NCI-H2227 (cell line): Measurements from ENCODE around the gene PRKAR1B.
A peak's percentile ranks its signal among the peaks of the same experiment; 100 is the strongest.
"Not testable (repeated sequence)": the region's sequence is repeated elsewhere in the genome, so short reads cannot be mapped to it uniquely, and the experiment has no call there.

Experiments used
- DNase-seq: peaks from one replicate; lab custom pipeline; 2025; ENCODE audit not compliant: unreplicated experiment; lab: John Stamatoyannopoulos, UW

Gene PRKAR1B

DNA sequence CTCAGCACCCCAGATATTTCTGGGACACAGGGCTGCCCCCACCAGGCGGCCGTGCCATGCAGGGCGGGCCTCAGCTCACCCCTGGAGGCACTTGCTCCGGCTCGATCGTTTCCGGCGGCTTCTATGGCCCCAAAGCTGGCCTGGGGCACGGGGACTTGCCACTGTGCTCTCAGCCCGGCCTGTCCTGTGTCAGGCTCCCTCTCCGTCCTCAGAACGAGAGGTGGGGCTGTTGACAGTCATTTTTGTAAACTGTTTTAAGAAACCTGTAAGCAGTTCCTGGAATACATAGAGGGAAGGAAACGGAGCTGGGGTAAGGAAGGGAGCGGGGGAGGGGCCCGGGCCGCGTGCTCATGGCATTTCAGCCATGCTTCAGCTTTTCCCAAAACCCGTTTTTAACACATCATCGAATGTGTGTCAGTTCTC is 30.7 kb upstream of the PRKAR1B start:
- DNase-seq, result no peak

DNA sequence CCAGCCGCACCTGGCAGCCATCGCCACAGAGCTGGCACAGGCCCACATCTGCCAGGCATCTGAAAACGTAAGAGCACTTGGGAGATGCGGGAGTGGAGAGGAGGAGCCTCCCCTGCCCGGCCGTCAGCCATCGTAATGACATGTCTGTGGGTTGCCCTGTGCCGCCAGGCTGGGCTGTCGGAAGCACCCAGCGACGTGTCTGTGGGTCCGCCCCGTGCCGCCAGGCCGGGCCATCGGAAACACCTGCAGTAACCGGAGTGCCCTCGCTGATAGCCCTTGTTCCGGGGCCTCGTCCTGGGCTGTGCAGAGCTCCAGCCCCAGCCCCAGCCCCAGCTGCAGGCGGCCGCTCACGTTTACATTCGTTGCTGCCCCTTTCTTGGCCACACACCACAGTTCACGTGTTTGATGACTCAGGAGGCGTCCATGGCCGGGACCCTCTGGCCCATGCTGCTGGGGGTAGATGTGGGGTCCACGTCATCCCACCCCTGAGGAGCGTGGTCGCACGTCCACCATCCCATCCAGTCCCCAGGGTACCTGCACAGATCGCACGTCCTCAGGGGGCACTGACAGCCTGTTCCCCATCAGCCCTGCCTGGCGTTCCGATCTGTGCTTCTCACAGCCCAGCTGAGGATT is 30.0 kb upstream of the PRKAR1B start:
- no peak for DNase-seq

DNA sequence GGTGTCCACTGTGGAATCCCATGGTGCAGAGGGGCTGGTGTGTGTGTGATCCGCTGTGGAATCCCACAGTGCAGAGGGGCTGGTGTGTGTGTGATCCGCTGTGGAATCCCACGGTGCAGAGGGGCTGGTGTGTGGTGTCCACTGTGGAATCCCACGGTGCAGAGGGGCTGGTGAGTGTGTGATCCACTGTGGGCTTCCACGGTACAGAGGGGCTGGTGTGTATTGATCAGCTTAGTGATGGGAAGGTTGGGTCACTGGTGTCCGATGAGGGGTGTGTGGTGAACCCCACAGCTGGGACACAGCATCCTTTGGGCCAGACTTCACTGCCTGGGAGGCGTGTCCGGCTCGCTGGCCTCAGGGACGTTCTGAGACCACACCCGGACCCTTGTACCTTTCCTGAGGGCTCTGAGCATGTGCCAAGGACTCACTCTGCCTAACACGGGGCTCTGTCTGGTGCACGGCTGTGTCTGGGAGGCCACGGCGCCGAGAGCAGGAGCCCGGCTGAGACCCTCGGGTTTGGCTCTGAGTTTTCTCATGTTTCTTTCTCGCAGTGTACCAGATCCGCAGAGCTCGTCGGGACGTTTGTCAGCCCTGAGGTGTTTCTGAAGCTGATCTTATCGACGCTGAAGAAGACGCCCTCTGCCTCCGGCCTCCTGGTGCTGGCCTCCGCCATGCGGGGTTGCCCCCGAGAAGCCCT is 29.3 kb upstream of the PRKAR1B start:
- no peak for DNase-seq

DNA sequence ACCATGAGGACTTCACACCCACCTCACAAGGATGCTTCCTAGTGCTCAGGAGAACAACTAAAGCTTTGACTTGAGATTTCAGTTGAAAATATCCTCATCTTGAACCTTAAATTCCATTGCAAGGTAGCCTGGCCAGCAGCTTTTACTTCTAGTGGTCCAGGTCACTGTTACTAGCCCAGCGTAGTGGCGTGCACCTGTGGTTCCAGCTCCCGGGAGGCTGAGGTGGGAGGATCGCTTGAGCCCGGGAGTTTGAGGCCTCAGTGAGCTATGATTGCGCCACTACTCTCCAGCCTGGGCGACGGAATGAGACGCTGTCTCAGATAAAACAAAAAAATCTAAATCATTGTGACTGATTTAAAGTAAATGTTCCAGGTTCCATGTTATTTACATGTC is 28.3 kb upstream of the PRKAR1B start:
- no peak for DNase-seq

DNA sequence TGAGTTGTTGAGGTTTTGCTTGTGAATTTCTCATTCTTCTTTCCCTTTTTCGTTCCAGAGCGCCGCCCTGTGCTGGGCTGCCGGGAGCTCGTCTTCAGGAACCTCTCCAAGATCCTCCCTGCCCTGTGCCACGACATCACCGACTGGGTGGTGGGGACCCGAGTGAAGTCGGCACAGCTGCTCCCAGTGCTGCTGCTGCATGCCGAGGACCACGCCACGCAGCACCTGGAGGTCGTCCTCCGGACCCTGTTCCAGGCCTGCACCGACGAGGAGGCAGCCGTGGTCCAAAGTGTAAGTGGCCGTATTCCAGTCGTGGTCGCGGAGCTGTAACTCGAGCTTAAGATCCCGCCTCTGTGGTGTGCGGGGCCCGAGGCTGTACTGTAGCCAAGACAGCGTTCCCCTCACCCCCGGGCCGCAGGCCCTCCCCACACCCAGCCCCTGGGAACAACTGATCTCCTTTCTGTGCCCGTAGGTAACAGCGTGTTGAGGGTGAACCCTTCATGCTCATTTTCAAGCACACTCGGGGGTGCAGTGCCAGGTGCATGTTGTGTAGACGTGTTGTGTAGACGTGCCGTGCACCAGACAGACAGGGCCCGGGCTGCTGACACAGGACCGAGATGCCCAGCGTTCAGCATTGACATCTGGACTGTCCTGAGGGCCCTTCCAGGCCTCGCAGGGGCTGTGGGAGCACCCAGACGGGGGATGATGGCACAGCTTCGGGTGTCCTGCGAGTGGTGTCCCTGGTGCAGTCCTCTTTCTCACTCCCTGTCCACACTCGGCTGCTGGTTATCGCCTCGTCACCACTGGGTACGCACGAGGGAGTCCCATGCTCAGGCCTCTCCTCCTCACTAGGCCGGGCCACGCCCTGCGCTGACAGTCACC is 27.7 kb upstream of the PRKAR1B start:
- DNase-seq, result no peak

DNA sequence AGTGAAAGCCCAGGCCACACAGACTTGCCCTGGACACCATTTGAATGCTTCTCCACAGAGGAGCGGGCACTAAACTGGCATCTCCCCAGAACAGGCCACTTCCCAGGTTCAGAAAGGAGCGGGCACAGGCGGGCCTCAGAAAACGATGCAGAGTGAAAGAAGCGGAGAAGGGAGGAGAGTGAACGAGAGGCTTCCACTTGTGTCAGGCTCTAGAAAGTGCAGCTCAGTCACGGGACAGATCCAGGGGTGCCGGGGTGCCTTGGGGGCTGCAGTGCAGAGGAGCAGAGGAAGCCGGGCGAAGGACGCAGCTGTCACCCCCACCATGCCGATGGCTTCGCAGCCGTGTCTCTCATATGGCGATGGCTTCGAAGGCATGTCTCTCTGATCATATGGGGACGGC is 26.1 kb upstream of the PRKAR1B start:
- DNase-seq, result no peak

DNA sequence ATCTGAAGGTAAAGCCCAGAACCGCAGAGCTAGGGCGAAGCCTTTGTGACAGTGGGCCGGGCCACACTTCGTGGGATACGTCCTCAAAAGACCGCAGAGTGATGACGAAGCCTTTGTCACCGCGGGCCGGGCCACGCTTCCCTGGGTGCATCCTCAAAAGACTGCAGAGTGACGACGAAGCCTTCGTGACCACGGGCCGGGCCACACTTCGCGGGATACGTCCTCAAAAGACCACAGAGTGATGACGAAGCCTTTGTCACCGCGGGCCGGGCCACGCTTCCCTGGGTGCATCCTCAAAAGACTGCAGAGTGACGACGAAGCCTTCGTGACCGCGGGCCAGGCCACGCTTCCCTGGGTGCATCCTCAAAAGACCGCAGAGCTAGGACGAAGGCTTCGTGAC is 25.2 kb upstream of the PRKAR1B start:
- not testable (repeated sequence) for DNase-seq

DNA sequence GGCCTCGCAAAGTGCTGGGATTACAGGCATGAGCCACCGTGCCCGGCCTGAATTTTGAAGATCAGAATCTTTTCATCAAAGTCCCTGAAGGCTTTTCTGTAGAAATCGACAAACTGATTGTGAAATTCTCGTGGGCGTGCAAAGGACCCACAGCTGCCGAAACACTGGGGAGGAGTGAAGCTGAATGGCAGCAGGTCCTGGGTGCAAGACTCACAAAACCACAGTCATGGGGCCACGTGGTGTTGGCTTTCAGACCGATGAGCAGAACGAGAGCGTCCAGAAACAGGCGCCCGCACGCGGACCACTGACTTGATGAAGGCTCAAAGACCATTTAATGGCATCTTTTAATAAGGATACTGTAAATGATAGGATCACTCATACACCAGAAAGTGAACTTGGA is 24.7 kb upstream of the PRKAR1B start:
- DNase-seq, result no peak

DNA sequence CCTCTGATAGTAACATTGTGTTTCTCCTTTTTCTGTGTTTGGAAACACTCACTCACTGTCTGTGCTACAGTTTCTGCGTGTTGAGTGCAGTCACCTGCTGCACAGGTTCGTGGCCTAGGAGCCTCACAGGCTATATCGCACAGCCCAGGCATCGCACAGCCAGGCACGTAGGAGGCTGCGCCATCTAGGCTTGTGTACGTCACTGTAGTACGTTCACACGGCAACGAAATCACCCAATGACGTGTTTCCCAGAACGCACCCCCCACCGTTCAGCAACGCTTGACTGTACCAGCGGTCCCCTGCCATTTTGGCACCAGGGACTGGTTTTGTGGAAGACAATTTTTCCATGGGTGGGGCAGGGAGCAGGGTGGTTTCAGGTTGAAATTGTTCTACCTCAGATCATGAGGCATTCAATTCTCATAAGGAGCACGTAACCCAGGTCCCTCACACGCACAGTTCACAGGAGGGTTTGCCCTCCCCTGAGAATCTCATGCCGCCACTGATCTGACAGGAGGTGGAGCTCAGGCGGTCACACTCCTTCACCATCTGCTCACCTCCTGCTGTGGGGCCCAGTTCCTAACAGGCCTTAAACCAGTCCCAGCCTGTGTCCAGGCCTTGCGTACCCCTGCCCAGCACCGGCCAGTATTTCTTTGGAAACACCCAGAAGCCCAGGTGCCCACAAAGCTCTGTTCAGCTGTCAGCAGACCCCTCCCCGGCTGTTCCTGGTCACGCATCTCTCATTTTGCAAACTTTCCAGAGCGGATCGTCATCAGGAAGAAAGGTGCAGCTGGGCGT is 23.2 kb upstream of the PRKAR1B start:
- no peak for DNase-seq

DNA sequence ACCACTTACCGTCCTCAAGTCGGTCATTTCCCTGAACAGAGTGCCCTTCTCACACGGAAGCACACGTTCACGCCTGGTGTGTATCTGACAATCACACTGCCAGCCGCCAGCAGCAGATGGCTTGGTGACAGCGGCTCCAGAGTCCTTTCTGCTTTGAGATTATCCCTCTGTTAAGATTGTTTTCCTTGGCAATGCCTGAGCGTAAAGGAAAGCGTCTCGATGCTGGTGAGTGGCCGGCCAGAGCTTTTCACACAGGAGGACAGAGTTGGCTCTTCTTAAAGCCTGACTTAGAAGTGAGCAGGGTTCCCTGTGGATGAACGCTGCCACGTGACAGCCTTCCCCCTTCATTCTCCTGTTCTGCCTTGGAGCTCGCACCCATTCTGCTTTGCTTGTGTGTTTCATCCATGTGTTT is 22.1 kb upstream of the PRKAR1B start:
- DNase-seq, result peak; percentile 68

DNA sequence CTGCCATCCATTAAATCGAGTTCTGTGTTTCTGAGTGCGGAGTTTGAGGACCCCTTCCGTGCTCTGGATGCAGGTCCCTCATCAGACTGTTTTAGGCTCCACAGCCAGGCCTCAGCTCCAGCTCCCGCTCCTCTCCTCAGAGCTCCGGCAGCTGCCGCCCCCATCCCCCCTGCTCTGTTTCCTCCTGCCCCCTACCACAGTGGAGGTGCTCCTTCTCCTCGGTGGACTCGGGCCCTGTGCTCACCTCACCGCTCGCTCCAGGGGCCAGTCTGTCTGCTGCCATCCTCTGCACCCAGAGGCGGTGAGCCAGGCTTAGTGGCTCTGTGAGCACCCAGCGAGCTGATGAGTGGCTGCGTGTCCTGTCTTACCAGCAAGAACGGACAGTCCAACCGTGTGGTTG is 21.4 kb upstream of the PRKAR1B start:
- no peak for DNase-seq

DNA sequence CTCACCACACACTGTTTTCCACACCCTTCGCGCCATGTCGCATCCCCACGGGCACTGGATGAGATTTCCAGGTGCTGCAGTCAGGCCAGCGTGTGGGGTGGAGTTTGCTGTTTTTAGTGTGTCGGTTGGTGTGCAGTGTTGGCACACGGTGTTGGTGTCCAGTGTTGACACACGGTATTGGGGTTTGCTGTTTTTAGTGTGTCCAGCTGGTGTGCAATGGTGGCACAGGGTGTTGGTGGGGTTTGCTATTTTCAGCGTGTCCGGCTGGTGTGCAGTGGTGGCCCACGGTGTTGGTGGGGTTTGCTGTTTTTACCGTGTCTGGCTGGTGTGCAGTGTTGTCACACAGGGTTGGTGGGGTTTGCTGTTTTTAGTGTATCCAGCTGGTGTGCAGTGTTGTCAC is 20.1 kb upstream of the PRKAR1B start:
- DNase-seq, result no peak

DNA sequence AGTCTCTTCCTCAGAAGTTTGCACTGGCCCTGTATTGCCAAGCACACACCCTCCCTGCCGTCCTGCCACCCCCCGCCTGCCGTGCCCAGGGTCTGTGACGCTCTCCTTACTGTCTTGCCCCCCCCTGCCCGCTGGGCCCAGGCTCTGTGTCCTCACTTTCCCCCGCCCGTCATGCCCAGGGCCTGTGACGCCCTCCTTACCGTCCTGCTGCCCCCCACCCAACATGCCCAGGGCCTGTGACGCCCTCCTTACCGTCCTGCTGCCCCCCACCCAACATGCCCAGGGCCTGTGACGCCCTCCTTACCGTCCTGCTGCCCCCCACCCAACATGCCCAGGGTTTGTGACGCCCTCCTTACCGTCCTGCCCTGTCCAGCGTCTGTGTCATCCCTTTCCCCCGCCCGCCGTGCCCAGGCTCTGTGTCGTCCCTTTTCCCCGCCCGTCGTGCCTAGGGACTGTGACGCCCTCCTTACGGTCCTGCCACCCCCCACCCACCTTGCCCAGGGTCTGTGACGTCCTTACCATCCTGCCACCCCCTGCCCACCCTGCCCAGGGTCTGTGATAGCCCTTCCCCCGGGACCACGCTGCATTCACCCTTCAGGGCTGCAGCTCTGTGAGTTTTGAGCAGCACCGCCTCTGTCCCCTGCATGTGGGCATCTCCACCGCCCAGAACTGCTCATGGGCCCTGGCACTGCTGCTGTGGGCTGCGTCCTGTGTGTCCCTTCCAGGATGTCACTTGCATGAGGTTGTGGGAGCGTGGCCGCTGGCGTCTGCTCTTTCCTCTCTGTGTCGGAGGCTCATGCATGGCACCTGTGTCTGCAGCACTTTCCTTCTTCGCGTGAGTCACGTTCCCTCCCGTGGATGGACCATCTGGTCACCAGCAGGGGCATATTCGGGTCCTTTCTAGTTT is 19.3 kb upstream of the PRKAR1B start:
- DNase-seq, result no peak

DNA sequence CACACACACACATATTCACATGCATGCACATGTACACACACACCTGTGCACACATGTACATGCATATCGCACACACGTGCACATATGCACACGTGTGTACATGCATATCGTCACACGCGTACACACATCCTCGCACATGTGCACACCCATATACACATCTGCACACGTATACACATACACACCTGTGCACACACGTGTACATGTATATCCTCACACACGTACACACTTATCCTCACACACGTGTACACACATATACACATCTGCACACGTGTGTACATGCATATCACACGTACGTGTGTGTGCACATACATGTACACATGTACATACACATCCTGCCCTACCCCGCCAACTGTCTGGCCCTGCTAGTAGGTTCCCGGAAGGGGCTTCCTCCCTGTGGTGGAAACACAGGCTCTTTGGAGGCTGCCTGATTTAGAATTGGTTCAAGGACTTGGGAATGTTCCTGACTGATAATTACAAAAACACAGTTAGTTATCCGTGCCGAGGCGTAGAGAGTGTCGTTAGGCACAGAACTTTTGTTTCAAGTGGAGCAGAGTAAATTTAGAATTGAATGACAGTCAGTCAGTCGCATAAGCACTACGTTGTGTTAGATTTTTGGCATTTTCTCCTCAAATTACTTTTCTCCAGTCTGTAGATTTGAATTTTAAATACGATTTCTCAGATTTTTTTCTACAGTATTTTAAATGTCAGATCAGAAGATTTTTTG is 18.5 kb upstream of the PRKAR1B start:
- DNase-seq, result no peak

DNA sequence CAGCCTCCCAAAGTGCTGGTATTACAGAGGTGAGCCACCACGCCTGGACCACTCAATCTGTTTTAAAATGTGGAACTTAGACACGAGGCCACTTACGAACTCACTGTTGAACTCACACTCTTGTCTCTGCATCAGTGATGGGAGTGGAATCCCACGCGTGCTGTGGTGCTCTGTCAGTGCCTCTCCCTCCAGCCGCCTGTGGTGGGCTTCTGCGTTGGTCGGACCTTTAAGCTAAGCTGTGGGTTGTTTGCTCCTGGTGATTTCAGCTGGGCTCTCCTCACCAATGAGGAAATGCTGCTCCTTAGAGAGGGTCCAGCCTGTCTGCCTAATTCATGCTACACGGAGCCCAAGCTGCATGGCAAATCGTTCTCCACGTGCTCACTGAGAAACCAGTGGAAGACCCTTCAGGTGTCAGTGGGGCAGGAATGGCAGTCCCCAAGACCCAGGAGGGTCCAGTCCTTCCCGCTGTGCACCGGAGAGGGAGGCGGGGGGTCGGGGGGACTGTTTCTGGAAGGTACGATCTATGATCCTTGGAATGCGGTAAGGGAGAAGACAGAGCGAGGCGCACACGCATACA is 17.9 kb upstream of the PRKAR1B start:
- no peak for DNase-seq

DNA sequence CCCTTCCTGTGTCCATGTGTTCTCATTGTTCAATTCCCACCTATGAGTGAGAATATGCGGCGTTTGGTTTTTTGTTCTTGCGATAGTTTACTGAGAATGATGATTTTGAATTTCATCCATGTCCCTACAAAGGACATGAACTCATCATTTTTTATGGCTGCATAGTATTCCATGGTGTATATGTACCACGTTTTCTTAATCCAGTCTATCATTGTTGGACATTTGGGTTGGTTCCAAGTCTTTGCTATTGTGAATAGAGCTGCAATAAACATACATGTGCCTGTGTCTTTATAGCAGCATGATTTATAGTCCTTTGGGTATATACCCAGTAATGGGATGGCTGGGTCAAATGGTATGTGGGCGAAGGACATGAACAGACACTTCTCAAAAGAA is 17.0 kb upstream of the PRKAR1B start:
- not testable (repeated sequence) for DNase-seq

DNA sequence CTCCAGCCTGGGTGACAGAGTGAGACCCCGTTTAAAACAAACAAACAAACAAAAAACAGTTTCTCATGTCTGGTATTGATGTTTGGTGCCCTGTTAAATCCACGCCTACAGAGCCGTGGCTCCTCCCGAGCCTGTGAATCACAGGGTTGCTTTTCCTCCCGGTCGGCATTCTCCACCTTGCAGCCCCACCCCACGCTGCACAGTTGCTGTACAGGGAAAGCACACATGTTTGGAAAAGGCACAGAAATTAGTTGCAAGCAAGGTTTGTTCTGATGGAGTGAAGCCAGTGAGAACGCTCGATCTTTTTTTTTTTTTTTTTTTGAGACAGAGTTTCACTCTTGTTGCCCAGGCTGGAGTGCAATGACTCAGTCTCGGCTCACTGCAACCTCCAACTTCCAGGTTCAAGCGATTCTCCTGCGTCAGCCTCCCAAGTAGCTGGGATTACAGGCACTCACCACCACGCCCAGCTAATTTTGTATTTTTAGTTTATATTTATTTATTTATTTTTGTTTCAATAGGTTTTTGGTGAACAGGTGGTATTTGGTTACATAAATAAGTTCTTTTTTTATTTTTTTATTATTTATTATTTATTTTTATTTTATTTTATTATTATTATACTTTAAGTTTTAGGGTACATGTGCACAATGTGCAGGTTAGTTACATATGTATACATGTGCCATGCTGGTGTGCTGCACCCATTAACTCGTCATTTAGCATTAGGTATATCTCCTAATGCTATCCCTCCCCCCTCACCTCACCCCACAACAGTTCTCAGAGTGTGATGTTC is 16.5 kb upstream of the PRKAR1B start:
- not testable (repeated sequence) for DNase-seq

DNA sequence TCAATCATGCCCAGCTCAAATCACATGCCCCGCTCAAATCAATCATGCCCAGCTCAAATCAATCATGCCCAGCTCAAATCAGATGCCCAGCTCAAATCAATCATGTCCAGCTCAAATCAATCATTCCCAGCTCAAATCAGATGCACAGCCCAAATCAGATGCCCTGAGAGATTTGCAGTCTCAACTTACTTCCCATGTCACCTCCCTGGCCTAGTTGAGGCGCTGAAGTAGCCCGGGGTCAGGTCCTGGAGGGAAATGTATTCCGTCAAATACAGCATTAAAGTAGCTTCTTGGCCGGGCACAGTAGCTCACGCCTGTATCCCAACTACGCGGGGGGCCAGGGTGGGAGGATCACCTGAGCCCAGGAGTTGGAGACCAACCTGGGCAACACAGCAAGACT is 15.7 kb upstream of the PRKAR1B start:
- no peak for DNase-seq
